HEK293T (cell line): ENCODE data around the gene GALNT5.

ENCODE experiments used
- CTCF ChIA-PET: fragments of 350-600 bp; formaldehyde crosslinking; extraction: SDS; loops from one replicate; lab custom pipeline; 2021; ENCODE audit warnings: antibody characterized with exemption, inconsistent platforms; lab: Yijun Ruan, JAX
- POLR2A ChIA-PET: fragments of 350-600 bp; formaldehyde crosslinking; extraction: SDS; loops from one replicate; lab custom pipeline; 2020; ENCODE audit warnings: antibody characterized with exemption, inconsistent platforms; lab: Yijun Ruan, JAX
- DNase-seq: peaks from one replicate; pipeline ENCODE4 v3.0.0; 2012; ENCODE audit warnings: mixed read lengths; ENCODE audit errors: extremely low spot score
- ARNT ChIP-seq: fragments of 450-650 bp; IDR thresholded peaks from 2 replicates; pipeline ENCODE4 v1.6.1; 2017; ENCODE audit warnings: mild to moderate bottlenecking
- BHLHE40 ChIP-seq: fragments of 450-650 bp; IDR thresholded peaks from 2 replicates; pipeline ENCODE4 v1.6.1; 2016; ENCODE audit warnings: mild to moderate bottlenecking, moderate library complexity, borderline replicate concordance
- CTBP1 ChIP-seq: fragments of 450-650 bp; IDR thresholded peaks from 2 replicates; pipeline ENCODE4 v1.6.1; 2016; ENCODE audit warnings: borderline replicate concordance
- ELF4 ChIP-seq: fragments of 450-650 bp; IDR thresholded peaks from 2 replicates; pipeline ENCODE4 v1.6.1; 2017; ENCODE audit warnings: antibody characterized with exemption
- FOXA1 ChIP-seq: fragments of 450-650 bp; IDR thresholded peaks from 2 replicates; pipeline ENCODE4 v1.6.1; 2016; ENCODE audit warnings: mild to moderate bottlenecking
- FOXK2 ChIP-seq: fragments of 450-650 bp; IDR thresholded peaks from 2 replicates; pipeline ENCODE4 v1.6.1; 2016; ENCODE audit warnings: mild to moderate bottlenecking
- FOXM1 ChIP-seq: fragments of 450-650 bp; IDR thresholded peaks from 2 replicates; pipeline ENCODE4 v1.6.1; 2017; ENCODE audit warnings: mild to moderate bottlenecking, borderline replicate concordance
- HDGF ChIP-seq: fragments of 450-650 bp; IDR thresholded peaks from 2 replicates; pipeline ENCODE4 v1.6.1; 2017; ENCODE audit warnings: antibody characterized with exemption, borderline replicate concordance
- L3MBTL2 ChIP-seq: fragments of 450-650 bp; conservative IDR thresholded peaks from 2 replicates; pipeline ENCODE4 v1.6.1; 2016; ENCODE audit warnings: mild to moderate bottlenecking
- LEF1 ChIP-seq: fragments of 450-650 bp; IDR thresholded peaks from 2 replicates; pipeline ENCODE4 v1.6.1; 2017; ENCODE audit warnings: mild to moderate bottlenecking, borderline replicate concordance
- NFRKB ChIP-seq: fragments of 450-650 bp; IDR thresholded peaks from 2 replicates; pipeline ENCODE4 v1.6.1; 2016; ENCODE audit warnings: mild to moderate bottlenecking, moderate library complexity
- PKNOX1 ChIP-seq: fragments of 450-650 bp; IDR thresholded peaks from 2 replicates; pipeline ENCODE4 v1.6.1; 2016
- SP1 ChIP-seq: fragments of 450-650 bp; IDR thresholded peaks from 2 replicates; pipeline ENCODE4 v1.6.1; 2017
- SUZ12 ChIP-seq: fragments of 450-650 bp; IDR thresholded peaks from 2 replicates; pipeline ENCODE4 v1.6.1; 2016; ENCODE audit warnings: mild to moderate bottlenecking
- TARDBP ChIP-seq: fragments of 450-650 bp; IDR thresholded peaks from 2 replicates; pipeline ENCODE4 v1.6.1; 2016
- ZNF384 ChIP-seq: fragments of 450-650 bp; IDR thresholded peaks from 2 replicates; pipeline ENCODE4 v1.6.1; 2016

GALNT5 gene

GRCh38 chr2:157245846-157246764 lies 11.4 kb upstream of the GALNT5 start:
- DNase-seq: no peak
- CTCF ChIA-PET: no interaction called here
- POLR2A ChIA-PET: no interaction called here
- no peak for TF ChIP-seq FOXA1
- no peak for TF ChIP-seq BHLHE40
- TF ChIP-seq ARNT: no peak
- TF ChIP-seq SP1: no peak
- TF ChIP-seq PKNOX1: no peak
- no peak for TF ChIP-seq CTBP1
- no peak for TF ChIP-seq L3MBTL2
- no peak for TF ChIP-seq FOXK2
- no peak for TF ChIP-seq NFRKB
- TF ChIP-seq ELF4: no peak
- no peak for TF ChIP-seq TARDBP
- no peak for TF ChIP-seq LEF1
- TF ChIP-seq FOXM1: no peak
- TF ChIP-seq ZNF384: no peak
- TF ChIP-seq HDGF: no peak
- TF ChIP-seq SUZ12: no peak

- no peak for DNase-seq
- ChIA-PET CTCF (no interaction called here), POLR2A (no interaction called here)
- TF ChIP-seq ZNF384 (no peak), ELF4 (no peak), FOXM1 (no peak), L3MBTL2 (no peak), CTBP1 (no peak), HDGF (no peak), FOXA1 (no peak), PKNOX1 (no peak), TARDBP (no peak), ARNT (no peak), BHLHE40 (no peak), SUZ12 (no peak), NFRKB (no peak), FOXK2 (no peak), LEF1 (no peak), SP1 (no peak)
Observed at GRCh38 chr2:157246765-157247407, 10.6 kb upstream of the GALNT5 start.

- TF ChIP-seq FOXK2 (no peak), LEF1 (no peak), SUZ12 (no peak), ARNT (no peak), HDGF (no peak), PKNOX1 (no peak), ELF4 (no peak), FOXA1 (no peak), BHLHE40 (no peak), CTBP1 (no peak), L3MBTL2 (no peak), FOXM1 (no peak), NFRKB (no peak), ZNF384 (no peak), TARDBP (no peak), SP1 (no peak)
- no peak for DNase-seq
- ChIA-PET POLR2A (no interaction called here), CTCF (no interaction called here)
Observed at GRCh38 chr2:157250836-157251235, 6.7 kb upstream of the GALNT5 start.

- no peak for DNase-seq
- no peak for TF ChIP-seq NFRKB
- TF ChIP-seq LEF1: no peak
- no peak for TF ChIP-seq ZNF384
- TF ChIP-seq HDGF: no peak
- TF ChIP-seq PKNOX1: no peak
- TF ChIP-seq TARDBP: no peak
- no peak for TF ChIP-seq L3MBTL2
- no peak for TF ChIP-seq FOXM1
- no peak for TF ChIP-seq SP1
- no peak for TF ChIP-seq FOXA1
- no peak for TF ChIP-seq SUZ12
- TF ChIP-seq CTBP1: no peak
- no peak for TF ChIP-seq ARNT
- ChIA-PET POLR2A (no interaction called here), CTCF (no interaction called here)
Observed at GRCh38 chr2:157251932-157252331, 5.6 kb upstream of the GALNT5 start.

- no peak for TF ChIP-seq NFRKB
- DNase-seq: no peak
- ChIA-PET CTCF (interaction anchor here (0.7 kb wide), 1 partner anchor 322 kb away, joined by 4 read pairs; no protein-coding TSS in a partner anchor), POLR2A (no interaction called here)
Observed at GRCh38 chr2:157252529-157252928, 5.0 kb upstream of the GALNT5 start.
